GM10266 (cell line): Measurements from ENCODE around the gene SLC8A1.

Source experiments
- DNase-seq: peaks from one replicate; pipeline ENCODE4 v3.0.0; 2012; ENCODE audit errors: extremely low spot score
- TF ChIP-seq, protein P1 (sequence below): IDR thresholded peaks from 2 replicates; pipeline ENCODE4 v1.5.1; 2012; ENCODE audit warnings: mild to moderate bottlenecking, low read depth; ENCODE audit not compliant: control insufficient read depth, insufficient read depth; ENCODE audit errors: missing control alignments

Gene SLC8A1

GRCh38 chr2:40458271-40458794 lies 6.4 kb upstream of the SLC8A1 start:
- TF ChIP-seq, protein P1, sequence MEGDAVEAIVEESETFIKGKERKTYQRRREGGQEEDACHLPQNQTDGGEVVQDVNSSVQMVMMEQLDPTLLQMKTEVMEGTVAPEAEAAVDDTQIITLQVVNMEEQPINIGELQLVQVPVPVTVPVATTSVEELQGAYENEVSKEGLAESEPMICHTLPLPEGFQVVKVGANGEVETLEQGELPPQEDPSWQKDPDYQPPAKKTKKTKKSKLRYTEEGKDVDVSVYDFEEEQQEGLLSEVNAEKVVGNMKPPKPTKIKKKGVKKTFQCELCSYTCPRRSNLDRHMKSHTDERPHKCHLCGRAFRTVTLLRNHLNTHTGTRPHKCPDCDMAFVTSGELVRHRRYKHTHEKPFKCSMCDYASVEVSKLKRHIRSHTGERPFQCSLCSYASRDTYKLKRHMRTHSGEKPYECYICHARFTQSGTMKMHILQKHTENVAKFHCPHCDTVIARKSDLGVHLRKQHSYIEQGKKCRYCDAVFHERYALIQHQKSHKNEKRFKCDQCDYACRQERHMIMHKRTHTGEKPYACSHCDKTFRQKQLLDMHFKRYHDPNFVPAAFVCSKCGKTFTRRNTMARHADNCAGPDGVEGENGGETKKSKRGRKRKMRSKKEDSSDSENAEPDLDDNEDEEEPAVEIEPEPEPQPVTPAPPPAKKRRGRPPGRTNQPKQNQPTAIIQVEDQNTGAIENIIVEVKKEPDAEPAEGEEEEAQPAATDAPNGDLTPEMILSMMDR = no peak
- no peak for DNase-seq

GRCh38 chr2:40457837-40458236 lies 5.9 kb upstream of the SLC8A1 start:
- DNase-seq = no peak
- TF ChIP-seq, protein P1 = no peak

- DNase-seq = no peak
- TF ChIP-seq, protein P1 = no peak
These were observed 5.5 kb upstream of the SLC8A1 start for GRCh38 chr2:40457366-40457765.

- TF ChIP-seq, protein P1 = no peak
- no peak for DNase-seq
These were observed 5.0 kb upstream of the SLC8A1 start for GRCh38 chr2:40456926-40457325.

DNA sequence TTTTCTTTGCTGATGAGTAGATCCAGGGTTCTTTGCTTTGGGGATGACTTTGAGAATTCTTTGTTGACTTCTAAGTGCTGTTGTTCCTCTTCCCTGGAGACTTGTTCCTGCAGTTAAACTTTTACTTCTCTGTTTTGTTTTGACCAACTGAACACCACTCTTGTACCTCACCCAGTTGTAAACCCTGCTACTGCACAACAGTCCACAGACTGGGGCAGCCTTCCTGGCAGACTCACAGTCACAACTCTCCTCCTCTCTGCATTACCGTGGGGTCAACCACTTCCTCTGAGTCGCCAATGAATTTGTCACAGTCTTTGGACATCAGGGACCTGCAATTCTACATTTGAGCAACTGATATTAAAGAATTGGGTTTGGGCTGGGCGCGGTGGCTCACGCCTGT lies 3.8 kb upstream of the SLC8A1 start:
- TF ChIP-seq, protein P1 = no peak
- DNase-seq = no peak

DNA sequence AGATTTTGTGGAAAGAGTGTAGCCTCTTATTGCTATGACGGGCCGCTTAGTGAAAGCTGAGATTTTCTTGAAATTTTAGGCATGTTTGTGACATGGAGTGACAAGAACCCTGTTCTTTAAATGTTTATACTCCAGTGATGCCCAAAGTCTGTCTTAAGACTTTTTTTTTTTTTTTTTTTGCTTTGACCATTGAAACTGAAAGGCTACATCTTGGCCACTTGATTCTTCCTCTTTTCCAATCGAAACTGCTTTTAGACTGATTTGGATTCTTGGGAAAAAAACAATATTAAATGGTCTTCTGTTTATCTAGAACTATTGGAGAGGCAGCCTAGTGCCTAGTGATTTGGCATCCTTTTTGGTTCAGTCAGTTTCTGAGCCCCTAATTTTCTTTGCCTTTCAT lies 2.4 kb upstream of the SLC8A1 start:
- DNase-seq = no peak
- TF ChIP-seq, protein P1 = no peak

DNA sequence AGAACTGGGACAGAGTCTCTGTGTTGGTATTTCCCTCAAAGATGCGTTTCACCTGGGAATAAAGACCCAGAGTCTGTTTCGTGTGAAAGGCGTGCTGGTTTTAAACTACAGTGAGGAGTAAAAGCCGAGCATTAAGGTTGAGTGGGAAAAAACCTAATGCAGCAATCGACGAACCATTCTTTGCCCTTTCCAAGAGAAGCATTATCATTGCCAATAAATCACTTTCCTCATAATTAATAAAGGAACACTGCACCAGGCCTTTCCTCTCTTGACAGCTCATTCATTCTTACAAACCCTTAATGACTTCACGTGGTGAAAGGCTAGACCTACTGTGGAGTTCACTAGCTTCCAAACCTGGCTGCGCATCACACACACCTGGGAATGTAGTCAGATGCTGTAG lies 896 bp upstream of the SLC8A1 start:
- DNase-seq = no peak

More for the DNA sequence above, 896 bp upstream of the SLC8A1 start:
- TF ChIP-seq, protein P1 = no peak
